ENCODE data around the gene DCAF7.

GRCh38 chr17:63633742-63634141 is 83.5 kb downstream of the DCAF7 start:
- no peak for TF ChIP-seq POLR2AphosphoS5 (IDR thresholded peaks at IDR 0.05)
- TF ChIP-seq, protein P1, sequence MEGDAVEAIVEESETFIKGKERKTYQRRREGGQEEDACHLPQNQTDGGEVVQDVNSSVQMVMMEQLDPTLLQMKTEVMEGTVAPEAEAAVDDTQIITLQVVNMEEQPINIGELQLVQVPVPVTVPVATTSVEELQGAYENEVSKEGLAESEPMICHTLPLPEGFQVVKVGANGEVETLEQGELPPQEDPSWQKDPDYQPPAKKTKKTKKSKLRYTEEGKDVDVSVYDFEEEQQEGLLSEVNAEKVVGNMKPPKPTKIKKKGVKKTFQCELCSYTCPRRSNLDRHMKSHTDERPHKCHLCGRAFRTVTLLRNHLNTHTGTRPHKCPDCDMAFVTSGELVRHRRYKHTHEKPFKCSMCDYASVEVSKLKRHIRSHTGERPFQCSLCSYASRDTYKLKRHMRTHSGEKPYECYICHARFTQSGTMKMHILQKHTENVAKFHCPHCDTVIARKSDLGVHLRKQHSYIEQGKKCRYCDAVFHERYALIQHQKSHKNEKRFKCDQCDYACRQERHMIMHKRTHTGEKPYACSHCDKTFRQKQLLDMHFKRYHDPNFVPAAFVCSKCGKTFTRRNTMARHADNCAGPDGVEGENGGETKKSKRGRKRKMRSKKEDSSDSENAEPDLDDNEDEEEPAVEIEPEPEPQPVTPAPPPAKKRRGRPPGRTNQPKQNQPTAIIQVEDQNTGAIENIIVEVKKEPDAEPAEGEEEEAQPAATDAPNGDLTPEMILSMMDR (IDR thresholded peaks at IDR 0.05): no peak

All from breast epithelium (tissue), 3 donors.